MM.1S (cell line): ENCODE data around the gene GSG1.

Source experiments
- DNase-seq: peaks from one replicate; pipeline ENCODE4 v3.0.0-alpha.2; 2015
- H2AFZ ChIP-seq: fragments of 300-600 bp; sonication (generic); 2 replicates; pipeline ENCODE4 v1.6.0; 2016; ENCODE audit warnings: antibody characterized with exemption, low read length
- H3F3A ChIP-seq: fragments of 300-600 bp; sonication (generic); 2 replicates; pipeline ENCODE4 v1.6.1; 2016; ENCODE audit warnings: mild to moderate bottlenecking, antibody characterized with exemption, low read length, moderate library complexity, mixed read lengths; ENCODE audit not compliant: insufficient read depth
- H3K27ac ChIP-seq: fragments of 300-600 bp; sonication (generic); 2 replicates; pipeline ENCODE4 v1.5.1; 2016; ENCODE audit warnings: mild to moderate bottlenecking, low read length
- H3K27me3 ChIP-seq: fragments of 300-600 bp; sonication (generic); replicated peaks from 2 replicates; pipeline ENCODE4 v1.6.0; 2016; ENCODE audit warnings: low read length; ENCODE audit not compliant: insufficient read depth
- H3K36me3 ChIP-seq: fragments of 300-600 bp; sonication (generic); replicated peaks from 2 replicates; pipeline ENCODE4 v1.6.1; 2016; ENCODE audit warnings: mild to moderate bottlenecking, low read length, mixed read lengths; ENCODE audit not compliant: insufficient read depth
- H3K4me1 ChIP-seq: fragments of 300-600 bp; sonication (generic); 2 replicates; pipeline ENCODE4 v1.6.1; 2016; ENCODE audit warnings: low read length, mixed read lengths
- H3K4me2 ChIP-seq: fragments of 300-600 bp; sonication (generic); 2 replicates; pipeline ENCODE4 v1.6.0; 2016; ENCODE audit warnings: low read depth, low read length
- H3K4me3 ChIP-seq: fragments of 300-600 bp; sonication (generic); 2 replicates; pipeline ENCODE4 v1.5.1; 2016; ENCODE audit warnings: low read length, mixed read lengths
- H3K79me2 ChIP-seq: fragments of 300-600 bp; sonication (generic); 2 replicates; pipeline ENCODE4 v1.6.1; 2016; ENCODE audit warnings: mixed run types, low read length, mixed read lengths
- H3K9ac ChIP-seq: fragments of 300-600 bp; sonication (generic); 2 replicates; pipeline ENCODE4 v1.6.1; 2016; ENCODE audit warnings: low read length, mixed read lengths
- H3K9me2 ChIP-seq: fragments of 300-600 bp; sonication (generic); replicated peaks from 2 replicates; pipeline ENCODE4 v1.6.1; 2016; ENCODE audit warnings: mild to moderate bottlenecking, low read length, mixed read lengths; ENCODE audit not compliant: insufficient read depth
- H3K9me3 ChIP-seq: fragments of 300-600 bp; sonication (generic); replicated peaks from 2 replicates; pipeline ENCODE4 v1.6.1; 2016; ENCODE audit warnings: mild to moderate bottlenecking, low read length, mixed read lengths; ENCODE audit not compliant: insufficient read depth
- H4K20me1 ChIP-seq: fragments of 300-600 bp; sonication (generic); 2 replicates; pipeline ENCODE4 v1.6.1; 2016; ENCODE audit warnings: mild to moderate bottlenecking, low read length, moderate library complexity, mixed read lengths; ENCODE audit not compliant: insufficient read depth
- CTCF ChIP-seq: fragments of 300-600 bp; sonication (generic); IDR thresholded peaks from 2 replicates; pipeline ENCODE4 v1.5.1; 2016; ENCODE audit warnings: antibody characterized with exemption, low read length, mixed read lengths
- EZH2 ChIP-seq: fragments of 300-600 bp; sonication (generic); optimal IDR thresholded peaks from 2 replicates; pipeline ENCODE3; 2017; ENCODE audit warnings: low read depth, mild to moderate bottlenecking, antibody characterized with exemption, low read length, mixed read lengths
- EZH2phosphoT487 ChIP-seq: fragments of 300-600 bp; sonication (generic); IDR thresholded peaks from 2 replicates; pipeline ENCODE4 v1.6.1; 2018; ENCODE audit warnings: antibody characterized with exemption, low read length

Gene GSG1

GRCh38 chr12:13067322-13067721, 36.1 kb downstream of the GSG1 start:
- no peaks in the 10 kb centered on the region for H3K79me2 ChIP-seq
- H2AFZ ChIP-seq = no peak overlapping the region
- H3K9ac ChIP-seq = no peak overlapping the region
- H3K4me3 ChIP-seq = no peak overlapping the region
- no peaks in the 10 kb centered on the region for H3K36me3 ChIP-seq
- no peak for DNase-seq
- no peaks in the 10 kb centered on the region for H3K27me3 ChIP-seq
- H3F3A ChIP-seq = peaks cover 18% of the 10 kb centered on the region
- no peak overlapping the region for H3K27ac ChIP-seq
- TF ChIP-seq EZH2phosphoT487 (no peak), CTCF (no peak), EZH2 (no peak)
- H4K20me1 ChIP-seq = no peaks in the 10 kb centered on the region
- H3K9me3 ChIP-seq = no peaks in the 10 kb centered on the region
- no peaks in the 10 kb centered on the region for H3K9me2 ChIP-seq
- no peak overlapping the region for H3K4me2 ChIP-seq
- peaks cover 22% of the 10 kb centered on the region for H3K4me1 ChIP-seq

- Histone ChIP-seq H2AFZ (no peak overlapping the region), H3K9ac (no peak overlapping the region)
Observed at GRCh38 chr12:13066459-13066858, 37.0 kb downstream of the GSG1 start.

GRCh38 chr12:13066014-13066413, 37.5 kb downstream of the GSG1 start:
- H3F3A ChIP-seq = peaks cover 5% of the 10 kb centered on the region
- H3K27me3 ChIP-seq = no peaks in the 10 kb centered on the region
- TF ChIP-seq EZH2 (no peak), CTCF (no peak), EZH2phosphoT487 (no peak)
- no peaks in the 10 kb centered on the region for H3K36me3 ChIP-seq
- no peak for DNase-seq
- H3K4me2 ChIP-seq = no peak overlapping the region
- no peak overlapping the region for H3K4me3 ChIP-seq
- no peaks in the 10 kb centered on the region for H3K9me3 ChIP-seq
- no peaks in the 10 kb centered on the region for H3K9me2 ChIP-seq
- H3K79me2 ChIP-seq = no peaks in the 10 kb centered on the region
- no peak overlapping the region for H3K9ac ChIP-seq
- peaks cover 9% of the 10 kb centered on the region for H3K4me1 ChIP-seq
- H2AFZ ChIP-seq = no peak overlapping the region
- no peaks in the 10 kb centered on the region for H4K20me1 ChIP-seq
- no peak overlapping the region for H3K27ac ChIP-seq

More at GRCh38 chr12:13066459-13066858, 37.0 kb downstream of the GSG1 start:
- Histone ChIP-seq H3K36me3 (no peaks in the 10 kb centered on the region), H3F3A (peaks cover 9% of the 10 kb centered on the region), H3K4me1 (peaks cover 14% of the 10 kb centered on the region), H3K27me3 (no peaks in the 10 kb centered on the region), H4K20me1 (no peaks in the 10 kb centered on the region), H3K27ac (no peak overlapping the region), H3K9me3 (no peaks in the 10 kb centered on the region), H3K4me3 (no peak overlapping the region), H3K9me2 (no peaks in the 10 kb centered on the region), H3K79me2 (no peaks in the 10 kb centered on the region), H3K4me2 (no peak overlapping the region)
- TF ChIP-seq CTCF = no peak
- no peak for TF ChIP-seq EZH2phosphoT487
- no peak for TF ChIP-seq EZH2
- DNase-seq = no peak

- H3K27ac ChIP-seq = no peak overlapping the region
- no peaks in the 10 kb centered on the region for H3F3A ChIP-seq
- H3K4me3 ChIP-seq = no peak overlapping the region
- DNase-seq = no peak
- H3K79me2 ChIP-seq = no peaks in the 10 kb centered on the region
- H3K36me3 ChIP-seq = no peaks in the 10 kb centered on the region; the same call in 1 of the 2 replicates
- no peaks in the 10 kb centered on the region for H3K27me3 ChIP-seq
- no peaks in the 10 kb centered on the region for H3K4me1 ChIP-seq
- H4K20me1 ChIP-seq = no peaks in the 10 kb centered on the region
- no peak overlapping the region for H3K4me2 ChIP-seq
- H3K9me3 ChIP-seq = no peaks in the 10 kb centered on the region
- no peak overlapping the region for H3K9ac ChIP-seq
- H2AFZ ChIP-seq = no peak overlapping the region
- H3K9me2 ChIP-seq = no peaks in the 10 kb centered on the region
- TF ChIP-seq CTCF = no peak
- TF ChIP-seq EZH2phosphoT487 = no peak
- TF ChIP-seq EZH2 = no peak
Observed at GRCh38 chr12:13062669-13063068, 40.8 kb downstream of the GSG1 start.
